Measurements from ENCODE around the gene COQ8A.

DNA sequence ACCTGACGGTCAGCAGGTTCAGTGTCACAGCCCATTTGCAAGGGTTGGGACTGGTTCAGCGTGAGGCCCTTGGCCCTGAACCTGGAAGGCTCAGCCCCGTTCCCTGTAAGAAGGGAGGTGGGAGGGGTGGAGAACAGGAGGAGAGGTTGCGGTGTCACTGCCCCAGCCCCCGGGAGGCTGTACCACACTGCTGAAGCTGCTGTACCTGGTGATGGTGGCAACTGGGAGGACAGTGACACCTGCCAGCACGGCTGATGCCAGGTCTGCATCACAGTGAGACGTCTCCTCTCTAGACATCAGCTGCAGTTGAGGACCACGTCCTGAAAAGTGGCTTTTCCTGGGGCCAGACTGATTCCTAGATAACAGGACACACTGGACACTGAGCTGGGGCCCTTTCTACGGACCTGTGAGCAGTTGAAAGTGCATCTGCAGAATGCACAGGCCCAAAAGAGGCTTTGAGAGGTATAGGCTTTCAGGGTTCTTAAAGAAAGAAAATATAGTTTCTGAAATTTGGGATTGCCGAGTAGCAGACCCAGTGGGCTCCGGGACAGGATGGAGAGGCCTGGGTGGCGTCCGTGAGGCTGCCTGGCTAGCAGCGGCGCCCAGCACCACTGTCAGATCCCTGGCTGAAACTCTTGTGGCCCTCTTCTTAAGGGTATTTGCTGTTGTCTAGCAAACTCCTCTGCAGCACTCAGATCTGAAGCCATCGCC is 47.7 kb downstream of the COQ8A start:
- TF ChIP-seq POLR2AphosphoS5 (IDR thresholded peaks at IDR 0.05): no peak
- TF ChIP-seq, protein P1, sequence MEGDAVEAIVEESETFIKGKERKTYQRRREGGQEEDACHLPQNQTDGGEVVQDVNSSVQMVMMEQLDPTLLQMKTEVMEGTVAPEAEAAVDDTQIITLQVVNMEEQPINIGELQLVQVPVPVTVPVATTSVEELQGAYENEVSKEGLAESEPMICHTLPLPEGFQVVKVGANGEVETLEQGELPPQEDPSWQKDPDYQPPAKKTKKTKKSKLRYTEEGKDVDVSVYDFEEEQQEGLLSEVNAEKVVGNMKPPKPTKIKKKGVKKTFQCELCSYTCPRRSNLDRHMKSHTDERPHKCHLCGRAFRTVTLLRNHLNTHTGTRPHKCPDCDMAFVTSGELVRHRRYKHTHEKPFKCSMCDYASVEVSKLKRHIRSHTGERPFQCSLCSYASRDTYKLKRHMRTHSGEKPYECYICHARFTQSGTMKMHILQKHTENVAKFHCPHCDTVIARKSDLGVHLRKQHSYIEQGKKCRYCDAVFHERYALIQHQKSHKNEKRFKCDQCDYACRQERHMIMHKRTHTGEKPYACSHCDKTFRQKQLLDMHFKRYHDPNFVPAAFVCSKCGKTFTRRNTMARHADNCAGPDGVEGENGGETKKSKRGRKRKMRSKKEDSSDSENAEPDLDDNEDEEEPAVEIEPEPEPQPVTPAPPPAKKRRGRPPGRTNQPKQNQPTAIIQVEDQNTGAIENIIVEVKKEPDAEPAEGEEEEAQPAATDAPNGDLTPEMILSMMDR (IDR thresholded peaks at IDR 0.05): no peak
- no peak for TF ChIP-seq POLR2A (IDR thresholded peaks at IDR 0.05)

Data from stomach (tissue), 4 donors.